OCI-M1 (cell line): ENCODE data around the gene RXYLT1.
A peak's percentile ranks its signal among the peaks of the same experiment; 100 is the strongest.

Experiments used
- DNase-seq: peaks from one replicate; lab custom pipeline; 2025; lab: John Stamatoyannopoulos, UW

The RXYLT1 gene

GRCh38 chr12:63843721-63844390 lies 64.1 kb downstream of the RXYLT1 start:
- DNase-seq = peak; percentile 88

GRCh38 chr12:63844391-63845341 lies 65.0 kb downstream of the RXYLT1 start, which contains the start of gene SRGAP1:
SRGAP1 (plus strand) TSS chr12:63844700; CDS start chr12:63844817, 117 bp downstream.
- DNase-seq = peak; percentile 42

GRCh38 chr12:63845726-63846125 lies 66.0 kb downstream of the RXYLT1 start:
- DNase-seq = no peak

- peak; percentile 21 for DNase-seq
Observed at GRCh38 chr12:63846238-63846967, 66.7 kb downstream of the RXYLT1 start.

- peak; percentile 10 for DNase-seq
Observed at GRCh38 chr12:63848450-63848849, 68.7 kb downstream of the RXYLT1 start.

- no peak for DNase-seq
Observed at GRCh38 chr12:63849106-63849620, 69.5 kb downstream of the RXYLT1 start.

GRCh38 chr12:63849641-63850040 lies 69.9 kb downstream of the RXYLT1 start:
- DNase-seq = no peak

GRCh38 chr12:63853978-63854377 lies 74.3 kb downstream of the RXYLT1 start:
- DNase-seq = no peak

- DNase-seq = no peak
Observed at GRCh38 chr12:63855299-63855698, 75.6 kb downstream of the RXYLT1 start.

- DNase-seq = no peak
Observed at GRCh38 chr12:63857771-63858670, 78.3 kb downstream of the RXYLT1 start.
